ENCODE measurements around the gene ECSIT. TPM values are rescaled to one million over a fixed set of nuclear protein-coding genes. Genes with fewer than 3 reads are reported as not detected.
"Not testable (repeated sequence)": the region's sequence is repeated elsewhere in the genome, so short reads cannot be mapped to it uniquely, and the experiment has no call there.

Gene ECSIT, protein sequence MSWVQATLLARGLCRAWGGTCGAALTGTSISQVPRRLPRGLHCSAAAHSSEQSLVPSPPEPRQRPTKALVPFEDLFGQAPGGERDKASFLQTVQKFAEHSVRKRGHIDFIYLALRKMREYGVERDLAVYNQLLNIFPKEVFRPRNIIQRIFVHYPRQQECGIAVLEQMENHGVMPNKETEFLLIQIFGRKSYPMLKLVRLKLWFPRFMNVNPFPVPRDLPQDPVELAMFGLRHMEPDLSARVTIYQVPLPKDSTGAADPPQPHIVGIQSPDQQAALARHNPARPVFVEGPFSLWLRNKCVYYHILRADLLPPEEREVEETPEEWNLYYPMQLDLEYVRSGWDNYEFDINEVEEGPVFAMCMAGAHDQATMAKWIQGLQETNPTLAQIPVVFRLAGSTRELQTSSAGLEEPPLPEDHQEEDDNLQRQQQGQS
- 10 to 100 TPM; 44.2 to 53.3 TPM for total RNA-seq

DNA sequence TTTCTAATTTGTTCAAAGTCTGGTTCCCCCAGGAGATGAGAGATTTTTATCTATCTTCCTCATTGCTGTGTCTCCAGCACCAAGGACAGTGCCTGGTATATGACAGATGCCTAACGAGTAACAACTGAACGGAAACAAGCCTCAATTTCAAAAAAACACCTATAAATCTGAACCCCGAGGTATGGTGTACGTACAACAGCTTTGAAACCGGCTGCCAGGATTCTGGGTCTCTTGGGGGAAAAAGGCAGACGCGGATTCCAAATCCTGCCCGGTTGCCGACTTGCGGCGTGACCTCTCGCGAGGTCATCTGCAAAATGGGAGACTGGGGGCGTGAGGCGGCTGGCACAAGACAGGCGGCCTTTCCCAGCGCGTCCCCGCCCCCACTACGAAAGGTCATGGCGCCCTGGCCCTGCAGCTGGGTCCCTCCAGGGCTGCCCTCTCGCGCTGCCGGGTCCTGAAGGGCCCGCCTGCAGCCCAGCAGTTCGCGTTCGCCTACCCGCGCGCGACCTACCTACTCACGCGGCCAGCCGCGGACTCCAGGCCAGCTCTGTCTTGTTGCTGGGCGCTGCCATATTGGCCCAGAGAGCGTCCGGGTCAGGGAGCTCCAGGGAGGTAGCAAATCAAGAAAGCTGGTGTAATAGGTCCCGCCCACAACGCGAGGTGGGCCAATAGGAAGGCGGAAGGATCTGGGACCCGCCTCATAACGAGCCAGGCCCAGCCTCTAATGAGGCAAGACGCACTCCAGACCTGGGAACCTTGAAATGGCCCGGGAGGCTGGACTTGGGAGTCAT, at the start of gene ECSIT:
Gene ECSIT (minus strand): TSS at position 584 of the 791 bp plus-strand sequence. CDS start 9,964 bp downstream, outside the sequence.
- peak within 1 kb of the TSS; percentile 98 for H3K4me3 Mint-ChIP-seq
- H3K27ac Mint-ChIP-seq: peak within 1 kb of the TSS; percentile 94
- ATAC-seq (replicated peaks): peak; percentile 97
- H3K9me3 Mint-ChIP-seq: no peaks in the 10 kb centered on the region
- H3K27me3 Mint-ChIP-seq: no peaks in the 10 kb centered on the region
- H3K4me1 Mint-ChIP-seq: peaks cover 9% of the 10 kb centered on the region
- peaks cover 15% of the 10 kb centered on the region for H3K36me3 Mint-ChIP-seq (ENCODE audit: low read depth)

DNA sequence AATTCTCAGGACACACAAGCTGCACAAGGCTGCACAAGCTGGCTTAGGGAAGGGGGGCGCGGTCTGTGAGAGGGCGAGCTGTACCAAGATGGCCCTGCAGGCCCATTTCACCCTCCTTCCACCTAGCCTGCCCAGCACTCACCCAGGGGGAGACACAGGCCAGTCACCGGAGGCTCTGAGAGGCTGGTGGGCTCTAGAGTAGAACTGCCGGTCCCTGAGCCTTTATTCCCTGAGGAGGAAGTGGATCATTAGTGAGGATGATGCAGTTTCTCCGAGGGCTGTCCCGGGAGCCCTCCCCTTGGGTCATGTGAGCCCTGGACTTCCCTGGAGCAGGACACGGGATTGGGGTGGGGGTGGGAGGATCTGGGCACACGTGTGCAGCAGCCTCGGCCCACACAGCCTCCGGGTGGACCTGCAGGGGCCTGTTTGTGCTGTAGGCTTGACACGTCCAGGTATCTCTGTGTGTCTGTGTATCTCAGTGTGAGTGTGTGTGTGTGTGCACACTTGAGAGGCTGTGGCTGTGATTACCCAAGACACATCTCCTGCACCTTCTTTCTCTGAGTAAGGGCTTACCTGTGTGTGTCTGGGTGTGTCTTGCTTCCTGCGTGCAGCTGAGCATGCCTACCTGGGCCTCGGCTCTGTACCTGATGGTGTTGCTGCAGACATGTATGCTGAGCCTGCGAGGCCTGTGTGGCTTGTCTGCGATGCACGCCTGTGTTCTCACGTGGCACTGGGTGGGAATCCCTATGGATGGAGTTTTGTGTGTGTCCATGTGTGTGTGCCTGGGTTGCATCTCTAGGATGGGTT, 48.7 kb upstream of the ECSIT start, which contains the start of gene ACP5:
Gene ACP5 (minus strand): TSS at position 195 of the 807 bp plus-strand sequence. CDS start 328 bp downstream, outside the sequence.
- Mint-ChIP-seq H3K27ac (no peak within 1 kb of the TSS), H3K27me3 (no peaks in the 10 kb centered on the region), H3K9me3 (no peaks in the 10 kb centered on the region), H3K4me1 (peaks cover 13% of the 10 kb centered on the region), H3K4me3 (peak within 1 kb of the TSS; percentile 66), H3K36me3 (ENCODE audit: low read depth) (no peaks in the 10 kb centered on the region)
- ATAC-seq (replicated peaks): no peak

DNA sequence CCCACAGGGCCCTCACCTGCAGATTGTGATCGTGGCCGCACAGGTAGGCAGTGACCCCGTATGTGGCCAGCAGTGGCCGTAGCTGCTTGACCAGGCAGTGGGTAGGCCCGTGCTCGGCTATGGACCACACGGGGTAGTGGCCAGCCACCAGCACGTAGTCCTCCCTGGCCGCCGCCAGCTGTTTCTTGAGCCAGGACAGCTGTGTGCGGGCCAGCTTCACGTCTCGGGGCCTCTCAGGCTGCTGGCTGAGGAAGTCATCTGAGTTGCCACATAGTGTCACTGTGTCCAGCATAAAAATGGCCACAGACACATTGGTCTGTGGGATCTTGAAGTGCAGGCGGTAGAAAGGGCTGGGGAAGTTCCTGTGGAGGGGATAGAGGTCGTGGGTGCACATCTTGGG, 47.3 kb upstream of the ECSIT start:
- no peak for ATAC-seq (replicated peaks)
- H3K36me3 Mint-ChIP-seq (ENCODE audit: low read depth): no peaks in the 10 kb centered on the region
- no peak overlapping the region for H3K4me3 Mint-ChIP-seq

DNA sequence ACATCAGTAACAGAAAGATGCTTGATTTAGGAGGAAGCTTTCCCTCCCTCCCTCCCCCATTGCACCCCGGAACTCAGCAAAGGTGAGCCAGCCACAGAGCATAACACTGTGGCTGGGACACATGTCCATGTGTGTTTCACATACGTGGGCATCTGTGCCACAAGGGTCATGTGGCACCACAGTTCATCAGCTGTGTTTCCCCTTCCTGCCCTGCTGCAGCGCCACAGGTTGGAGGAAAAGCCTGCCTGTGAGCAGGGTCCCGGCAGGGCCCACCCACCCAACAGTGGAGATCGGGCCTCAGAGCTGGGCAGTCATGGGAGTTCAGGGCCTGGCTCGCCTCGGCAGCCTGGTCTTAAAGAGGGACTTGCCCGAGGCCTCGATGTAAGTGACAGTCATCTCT, 45.8 kb upstream of the ECSIT start:
- H3K9me3 Mint-ChIP-seq: no peaks in the 10 kb centered on the region
- H3K36me3 Mint-ChIP-seq (ENCODE audit: low read depth): no peaks in the 10 kb centered on the region
- no peaks in the 10 kb centered on the region for H3K4me1 Mint-ChIP-seq
- H3K4me3 Mint-ChIP-seq: no peak overlapping the region
- peak; percentile 81 for ATAC-seq (replicated peaks)
- no peak overlapping the region for H3K27ac Mint-ChIP-seq
- H3K27me3 Mint-ChIP-seq: no peaks in the 10 kb centered on the region

More for the DNA sequence above, 47.3 kb upstream of the ECSIT start:
- Mint-ChIP-seq H3K4me1 (peaks cover 5% of the 10 kb centered on the region), H3K27me3 (no peaks in the 10 kb centered on the region), H3K9me3 (no peaks in the 10 kb centered on the region), H3K27ac (no peak overlapping the region)

DNA sequence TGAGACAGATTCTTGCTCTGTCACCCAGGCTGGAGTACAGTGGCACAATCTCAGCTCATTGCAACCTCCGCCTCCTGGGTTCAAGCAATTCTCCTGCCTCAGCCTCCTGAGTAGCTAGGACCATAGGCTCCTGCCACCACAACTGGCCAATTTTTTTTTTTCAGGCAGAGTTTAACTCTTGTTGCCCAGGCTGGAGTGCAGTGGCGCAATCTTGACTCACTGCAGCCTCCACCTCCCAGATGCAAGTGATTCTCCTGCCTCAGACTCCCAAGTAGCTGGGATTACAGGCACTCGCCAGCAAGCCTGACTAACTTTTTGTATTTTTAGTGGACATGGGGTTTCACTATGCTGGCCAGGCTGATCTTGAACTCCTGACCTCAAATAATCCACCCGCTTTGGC, 44.8 kb upstream of the ECSIT start:
- ATAC-seq (replicated peaks): not testable (repeated sequence)

DNA sequence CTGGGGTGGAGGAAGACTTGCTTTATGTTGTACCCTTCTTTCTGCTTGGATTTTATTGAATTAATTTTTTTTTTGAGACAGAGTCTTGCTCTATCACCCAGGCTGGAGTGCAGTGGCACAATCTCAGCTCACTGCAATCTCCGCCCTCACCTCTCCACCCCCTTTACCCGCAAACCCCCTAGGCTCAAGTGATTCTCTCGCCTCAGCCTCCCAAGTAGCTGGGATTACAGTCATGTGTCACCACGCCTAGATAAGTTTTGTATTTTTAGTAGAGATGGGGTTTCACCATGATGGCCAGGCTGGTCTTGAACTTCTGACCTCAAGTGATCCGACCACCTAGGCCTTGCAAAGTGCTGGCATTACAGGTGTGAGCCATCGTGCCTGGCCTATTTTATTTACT, 44.4 kb upstream of the ECSIT start:
- H3K27me3 Mint-ChIP-seq, H3K4me1 Mint-ChIP-seq: not testable (repeated sequence)

More for the DNA sequence above, 44.8 kb upstream of the ECSIT start:
- not testable (repeated sequence) for H3K9me3 Mint-ChIP-seq; H3K4me1 Mint-ChIP-seq; H3K4me3 Mint-ChIP-seq; H3K27me3 Mint-ChIP-seq; H3K27ac Mint-ChIP-seq; H3K36me3 Mint-ChIP-seq (ENCODE audit: low read depth)

DNA sequence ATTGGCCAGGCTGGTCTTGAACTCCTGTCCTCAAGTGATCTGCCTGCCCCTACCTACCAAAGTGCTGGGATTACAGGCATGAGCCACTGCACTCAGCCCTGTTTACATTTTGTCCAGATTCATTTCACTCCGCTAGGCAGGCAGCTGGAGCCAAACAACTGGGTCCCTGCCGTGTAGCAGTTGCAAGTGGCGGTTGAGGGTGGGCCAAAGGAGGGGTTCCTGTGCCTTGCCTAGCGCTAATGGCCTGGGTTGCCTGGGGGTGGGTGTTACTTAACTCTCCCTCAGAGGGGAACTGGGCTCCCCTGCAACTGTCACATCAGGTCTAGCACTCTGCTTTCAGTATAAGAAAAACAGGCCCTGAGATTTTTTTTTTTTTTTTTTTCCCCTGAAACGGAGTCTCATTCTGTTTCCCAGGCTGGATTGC, 41.1 kb upstream of the ECSIT start:
- ATAC-seq (replicated peaks): no peak
- no peak overlapping the region for H3K4me3 Mint-ChIP-seq
- H3K36me3 Mint-ChIP-seq (ENCODE audit: low read depth): no peaks in the 10 kb centered on the region
- H3K4me1 Mint-ChIP-seq: peaks cover 5% of the 10 kb centered on the region
- H3K27me3 Mint-ChIP-seq: no peaks in the 10 kb centered on the region
- H3K9me3 Mint-ChIP-seq: no peaks in the 10 kb centered on the region
- H3K27ac Mint-ChIP-seq: no peak overlapping the region

More for the DNA sequence above, 44.4 kb upstream of the ECSIT start:
- not testable (repeated sequence) for H3K4me3 Mint-ChIP-seq; ATAC-seq (replicated peaks); H3K27ac Mint-ChIP-seq; H3K9me3 Mint-ChIP-seq; H3K36me3 Mint-ChIP-seq (ENCODE audit: low read depth)

DNA sequence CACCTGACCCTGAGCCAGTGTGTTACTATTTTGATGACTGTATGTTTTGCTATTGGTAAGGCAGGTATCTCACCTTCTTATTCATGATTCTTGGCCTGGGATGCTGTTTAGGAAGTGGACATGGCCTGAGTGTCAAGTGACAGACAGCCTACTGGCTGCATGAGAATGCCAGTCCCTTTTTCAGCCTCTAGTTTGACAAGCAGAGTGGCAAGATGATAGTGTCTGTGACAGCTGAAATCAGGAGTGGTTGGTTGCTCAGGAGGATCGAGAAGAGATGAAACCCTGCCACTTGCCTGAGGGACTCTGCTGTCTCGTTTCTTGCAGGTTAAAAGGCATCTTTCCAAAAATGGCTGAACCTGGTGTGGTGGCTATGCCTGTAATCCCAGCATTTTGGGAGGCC, 37.2 kb upstream of the ECSIT start:
- no peaks in the 10 kb centered on the region for H3K9me3 Mint-ChIP-seq
- peaks cover 13% of the 10 kb centered on the region for H3K4me1 Mint-ChIP-seq
- H3K36me3 Mint-ChIP-seq (ENCODE audit: low read depth): no peaks in the 10 kb centered on the region
- no peak for ATAC-seq (replicated peaks)
- H3K27me3 Mint-ChIP-seq: no peaks in the 10 kb centered on the region
- peak overlapping the region; percentile 12 for H3K27ac Mint-ChIP-seq
- H3K4me3 Mint-ChIP-seq: no peak overlapping the region

DNA sequence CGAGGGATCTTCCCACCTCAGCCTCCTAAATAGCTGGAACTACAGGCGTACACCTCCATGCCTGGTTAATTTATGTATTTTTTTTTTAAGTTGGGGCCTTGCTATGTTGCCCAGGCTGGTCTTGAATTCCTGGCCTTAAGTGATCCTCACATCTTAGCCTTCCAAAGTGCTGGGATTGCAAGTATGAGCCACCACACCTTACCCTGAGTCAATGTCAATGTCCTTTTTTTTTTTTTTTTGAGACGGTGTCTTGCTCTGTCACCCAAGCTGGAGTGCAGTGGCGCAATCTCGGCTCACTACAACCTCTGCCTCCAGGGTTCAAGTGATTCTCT, 36.7 kb upstream of the ECSIT start:
- not testable (repeated sequence) for H3K27me3 Mint-ChIP-seq; H3K9me3 Mint-ChIP-seq; H3K4me3 Mint-ChIP-seq; H3K27ac Mint-ChIP-seq; ATAC-seq (replicated peaks); H3K36me3 Mint-ChIP-seq (ENCODE audit: low read depth)
- H3K4me1 Mint-ChIP-seq: peaks cover 15% of the 10 kb centered on the region

DNA sequence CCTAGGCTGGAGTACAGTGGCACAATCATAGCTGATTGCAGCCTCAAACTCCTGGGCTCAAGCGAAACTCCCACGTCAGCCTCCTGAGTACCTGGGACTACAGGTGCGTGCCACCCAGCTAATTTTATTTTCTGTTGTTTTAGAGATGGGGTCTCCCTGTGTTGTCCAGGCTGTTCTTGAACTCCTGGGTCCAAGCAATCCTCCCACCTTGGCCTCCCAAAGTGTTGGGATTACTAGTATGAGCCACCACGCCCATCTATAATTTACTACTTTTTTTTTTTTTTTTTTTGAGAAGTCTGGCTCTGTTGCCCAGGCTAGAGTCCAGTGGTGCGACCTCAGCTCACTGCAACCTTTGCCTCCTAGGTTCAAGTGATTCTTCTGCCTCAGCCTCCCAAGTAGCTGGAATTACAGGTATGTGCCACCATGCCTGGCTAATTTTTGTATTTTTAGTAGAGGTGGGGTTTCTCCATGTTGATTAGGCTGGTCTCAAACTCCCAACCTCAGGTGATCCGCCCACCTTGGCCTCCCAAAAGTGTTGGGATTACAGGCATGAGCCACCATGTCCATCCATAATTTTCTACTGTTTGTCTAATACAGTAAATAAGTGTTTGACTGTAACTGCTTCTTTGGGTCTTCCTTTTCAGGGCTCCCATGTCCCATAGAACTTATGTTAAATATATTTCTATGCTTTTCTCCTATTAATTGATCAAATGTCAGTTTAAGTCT, 35.3 kb upstream of the ECSIT start:
- ATAC-seq (replicated peaks); H3K9me3 Mint-ChIP-seq; H3K27me3 Mint-ChIP-seq; H3K4me3 Mint-ChIP-seq; H3K36me3 Mint-ChIP-seq (ENCODE audit: low read depth); H3K27ac Mint-ChIP-seq: not testable (repeated sequence)
- peaks cover 23% of the 10 kb centered on the region for H3K4me1 Mint-ChIP-seq

DNA sequence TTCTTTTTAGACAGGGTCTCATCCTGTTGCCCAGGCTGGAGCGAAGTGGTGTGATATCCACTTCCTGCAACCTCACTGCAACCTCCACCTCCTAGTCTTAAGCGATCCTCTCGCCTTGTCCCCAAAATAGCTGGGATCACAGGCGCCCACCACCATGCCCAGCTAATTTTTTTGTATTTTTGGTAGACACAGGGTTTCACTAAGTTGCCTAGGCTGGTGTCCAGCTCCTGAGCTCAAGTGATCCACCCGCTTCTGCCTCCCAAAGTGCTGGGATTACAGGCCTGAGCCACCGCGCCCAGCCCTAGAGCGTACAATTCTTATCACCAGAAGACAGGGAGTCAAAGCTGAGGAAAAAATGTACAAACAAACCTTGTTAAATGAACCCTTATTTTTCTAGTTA, 34.6 kb upstream of the ECSIT start:
- ATAC-seq (replicated peaks): no peak
- no peaks in the 10 kb centered on the region for H3K9me3 Mint-ChIP-seq
- no peaks in the 10 kb centered on the region for H3K27me3 Mint-ChIP-seq
- H3K4me3 Mint-ChIP-seq: no peak overlapping the region
- peaks cover 6% of the 10 kb centered on the region for H3K36me3 Mint-ChIP-seq (ENCODE audit: low read depth)
- H3K27ac Mint-ChIP-seq: no peak overlapping the region
- H3K4me1 Mint-ChIP-seq: peaks cover 24% of the 10 kb centered on the region

DNA sequence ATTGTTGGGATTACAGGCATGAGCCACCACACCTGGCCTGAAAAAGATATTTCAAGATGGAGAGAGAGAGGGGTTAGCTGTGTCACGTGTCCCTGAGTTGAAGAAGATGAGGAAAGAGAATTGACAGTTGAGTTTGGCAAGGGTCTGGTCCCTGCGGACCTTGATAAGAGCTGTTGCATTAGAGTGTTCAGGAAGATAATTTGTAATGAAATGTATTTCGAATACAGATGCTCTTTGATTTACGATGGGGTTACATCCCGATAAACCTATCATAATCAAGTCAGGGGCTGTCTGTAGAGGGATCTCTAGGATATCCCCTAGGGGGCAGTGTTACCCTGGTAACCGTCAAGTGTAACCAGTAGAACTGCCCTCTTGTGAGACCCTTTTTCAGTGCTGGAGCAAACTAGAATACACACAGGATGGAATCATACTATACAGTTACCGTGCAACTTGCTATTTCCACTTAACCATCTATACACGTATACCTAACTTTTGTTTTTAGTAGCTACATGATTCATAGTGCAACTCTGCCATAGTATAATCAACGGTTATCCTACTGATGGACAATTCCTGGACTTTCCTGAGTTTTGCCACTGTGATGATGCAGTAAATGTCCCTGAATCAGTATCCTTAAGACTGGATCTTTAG, 31.6 kb upstream of the ECSIT start:
- peak overlapping the region; percentile 90 for H3K4me3 Mint-ChIP-seq
- no peaks in the 10 kb centered on the region for H3K9me3 Mint-ChIP-seq
- H3K36me3 Mint-ChIP-seq (ENCODE audit: low read depth): peaks cover 20% of the 10 kb centered on the region
- peaks cover 33% of the 10 kb centered on the region for H3K4me1 Mint-ChIP-seq
- peak overlapping the region; percentile 76 for H3K27ac Mint-ChIP-seq
- ATAC-seq (replicated peaks): peak; percentile 67
- no peaks in the 10 kb centered on the region for H3K27me3 Mint-ChIP-seq
